NB4 (cell line): ENCODE measurements around the gene LSM5.

ENCODE experiments used
- CTCF ChIP-seq: IDR thresholded peaks from one replicate; pipeline ENCODE4 v1.5.1; 2012; ENCODE audit warnings: low read depth, low read length
- MYC ChIP-seq: IDR thresholded peaks from 2 replicates; pipeline ENCODE4 v1.6.1; 2011; ENCODE audit warnings: low read depth, low read length
- POLR2A ChIP-seq: IDR thresholded peaks from 2 replicates; pipeline ENCODE4 v1.6.1; 2011; ENCODE audit warnings: mild to moderate bottlenecking; ENCODE audit not compliant: insufficient read length; ENCODE audit errors: extremely low read depth

- TF ChIP-seq CTCF (no peak), MYC (no peak), POLR2A (no peak)
Measured at GRCh38 chr7:32453341-32454011, 36.7 kb downstream of the LSM5 start.
